ENCODE results near the gene GMPR.

GMPR gene

DNA sequence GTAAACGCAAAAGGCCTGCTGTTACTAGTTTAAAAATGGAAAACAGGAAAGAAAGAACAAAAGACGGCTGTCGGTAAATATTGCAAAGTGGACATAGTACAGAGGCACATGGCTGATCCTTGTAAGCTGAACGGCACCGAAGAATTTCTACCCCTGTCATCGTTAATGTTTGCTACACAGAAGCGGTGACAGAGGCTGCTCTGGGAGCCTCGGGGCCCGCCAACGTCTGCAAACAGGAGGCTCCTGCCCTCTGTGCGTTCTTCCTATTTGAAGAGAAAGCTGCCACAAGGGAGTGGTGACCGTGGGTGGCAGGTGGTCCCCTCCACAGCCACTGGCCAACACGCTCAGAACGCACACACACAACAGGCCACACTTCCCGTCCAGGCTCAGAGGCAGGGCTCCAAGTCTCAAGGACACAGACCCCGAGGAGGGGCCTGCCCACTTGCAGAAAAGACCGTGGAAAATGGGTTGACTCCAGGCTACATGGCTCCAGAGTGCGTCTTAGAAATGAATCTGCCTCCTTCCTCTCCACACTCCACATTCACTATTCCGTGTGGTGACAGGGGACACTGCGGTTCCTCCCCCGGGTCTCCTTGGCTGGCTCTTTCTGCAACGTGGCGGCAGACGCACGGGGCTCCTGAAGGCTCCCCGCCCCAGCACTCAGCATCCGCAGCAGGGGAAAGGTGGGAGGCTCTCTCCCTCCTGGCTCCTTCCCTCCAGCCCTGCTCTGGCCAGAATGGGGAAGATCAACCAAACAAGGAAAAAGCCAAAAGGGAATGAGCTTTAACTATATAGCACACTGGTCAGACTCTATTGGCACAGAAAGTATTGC, 64.5 kb downstream of the GMPR start:
- TF ChIP-seq, protein P1, sequence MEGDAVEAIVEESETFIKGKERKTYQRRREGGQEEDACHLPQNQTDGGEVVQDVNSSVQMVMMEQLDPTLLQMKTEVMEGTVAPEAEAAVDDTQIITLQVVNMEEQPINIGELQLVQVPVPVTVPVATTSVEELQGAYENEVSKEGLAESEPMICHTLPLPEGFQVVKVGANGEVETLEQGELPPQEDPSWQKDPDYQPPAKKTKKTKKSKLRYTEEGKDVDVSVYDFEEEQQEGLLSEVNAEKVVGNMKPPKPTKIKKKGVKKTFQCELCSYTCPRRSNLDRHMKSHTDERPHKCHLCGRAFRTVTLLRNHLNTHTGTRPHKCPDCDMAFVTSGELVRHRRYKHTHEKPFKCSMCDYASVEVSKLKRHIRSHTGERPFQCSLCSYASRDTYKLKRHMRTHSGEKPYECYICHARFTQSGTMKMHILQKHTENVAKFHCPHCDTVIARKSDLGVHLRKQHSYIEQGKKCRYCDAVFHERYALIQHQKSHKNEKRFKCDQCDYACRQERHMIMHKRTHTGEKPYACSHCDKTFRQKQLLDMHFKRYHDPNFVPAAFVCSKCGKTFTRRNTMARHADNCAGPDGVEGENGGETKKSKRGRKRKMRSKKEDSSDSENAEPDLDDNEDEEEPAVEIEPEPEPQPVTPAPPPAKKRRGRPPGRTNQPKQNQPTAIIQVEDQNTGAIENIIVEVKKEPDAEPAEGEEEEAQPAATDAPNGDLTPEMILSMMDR (IDR thresholded peaks at IDR 0.05): no peak
- TF ChIP-seq ZFX (IDR thresholded peaks at IDR 0.05; ENCODE audit: borderline replicate concordance): no peak
- H3K27ac ChIP-seq: no peak overlapping the region

DNA sequence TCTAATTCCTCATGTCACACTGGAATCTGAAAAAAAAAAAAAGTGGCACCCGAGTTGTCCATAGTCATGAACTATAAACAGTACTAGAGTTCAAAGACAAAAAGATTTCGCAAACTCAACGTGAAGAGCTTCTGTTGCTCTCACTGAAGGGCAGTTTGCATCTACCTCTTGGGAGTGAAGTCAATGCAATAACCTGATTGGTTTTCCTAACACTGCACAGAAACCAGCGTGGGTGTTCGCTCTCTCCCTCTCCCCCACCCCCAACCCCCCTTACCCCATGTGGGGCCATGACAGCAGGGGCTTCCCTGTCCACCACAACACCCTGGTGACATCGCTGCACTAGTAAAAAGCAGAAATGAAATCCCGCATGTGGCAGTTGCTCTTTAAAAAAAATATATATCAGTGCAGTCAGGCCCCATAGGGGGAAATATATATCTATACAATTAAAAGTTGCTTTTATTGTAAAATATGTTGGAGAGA, 66.9 kb downstream of the GMPR start:
- H3K27ac ChIP-seq: no peak overlapping the region
- TF ChIP-seq, protein P1 (IDR thresholded peaks at IDR 0.05): no peak
- no peak for TF ChIP-seq ZFX (IDR thresholded peaks at IDR 0.05; ENCODE audit: borderline replicate concordance)

DNA sequence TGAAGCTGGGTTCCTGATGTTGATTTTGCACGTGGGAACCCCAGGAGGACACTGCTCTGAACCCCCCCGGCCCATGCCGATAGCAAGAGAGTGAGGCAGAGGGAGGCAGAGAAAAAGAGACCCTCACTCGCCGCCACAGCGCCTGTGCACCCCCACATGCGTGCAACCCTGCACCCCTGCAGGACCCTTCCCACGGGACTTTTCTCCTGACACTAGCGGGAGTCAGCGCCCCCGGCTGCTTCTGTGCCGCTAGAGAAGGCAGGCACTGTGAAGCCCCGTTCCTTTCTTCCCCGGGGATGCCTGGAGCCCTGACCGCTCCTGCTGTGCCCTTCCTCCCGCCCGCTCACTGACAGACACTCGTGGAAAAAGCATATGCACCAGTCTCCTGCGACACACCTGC, 67.4 kb downstream of the GMPR start:
- TF ChIP-seq ZFX (IDR thresholded peaks at IDR 0.05; ENCODE audit: borderline replicate concordance): no peak
- TF ChIP-seq, protein P1 (IDR thresholded peaks at IDR 0.05): no peak
- no peak overlapping the region for H3K27ac ChIP-seq

DNA sequence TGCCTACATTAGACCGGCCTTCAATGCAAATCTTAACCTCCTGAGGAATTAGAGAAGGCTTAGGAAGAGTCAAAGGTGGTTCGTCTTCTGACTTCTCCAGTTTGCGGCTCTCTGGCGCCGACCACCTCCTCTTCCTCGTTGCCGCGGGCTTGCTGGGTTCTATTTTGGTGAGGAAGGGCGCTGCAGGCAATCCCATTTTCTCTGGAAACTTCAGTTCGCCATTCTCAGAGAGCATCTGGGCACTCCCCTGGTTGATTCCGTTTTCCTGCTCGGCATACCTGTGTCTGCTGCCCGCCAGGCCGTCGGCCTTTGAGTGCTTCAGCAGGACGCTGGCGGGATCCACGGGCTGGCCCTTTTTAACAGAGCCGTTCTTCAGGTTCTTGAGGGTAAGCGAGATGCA, 67.9 kb downstream of the GMPR start:
- H3K27ac ChIP-seq: no peak overlapping the region
- no peak for TF ChIP-seq ZFX (IDR thresholded peaks at IDR 0.05; ENCODE audit: borderline replicate concordance)
- TF ChIP-seq, protein P1 (IDR thresholded peaks at IDR 0.05): no peak

DNA sequence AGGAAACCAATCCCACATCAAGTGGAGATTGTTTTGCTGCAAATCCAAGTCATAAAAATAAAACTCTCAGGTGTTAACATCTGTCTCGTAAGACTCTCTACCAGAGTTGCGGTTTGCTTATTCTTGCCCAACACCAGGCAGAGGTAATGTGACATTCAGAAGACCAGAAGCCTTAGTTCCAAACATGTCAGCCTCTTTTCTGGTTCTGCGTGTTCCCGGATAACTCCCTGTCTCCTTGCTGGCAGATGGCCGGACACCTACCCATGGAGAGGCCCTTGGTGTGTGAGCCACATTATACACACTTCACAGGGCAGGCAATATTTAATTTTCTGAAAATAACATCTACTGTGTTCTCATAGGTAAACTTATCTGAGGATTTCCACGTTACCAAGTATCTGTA, 73.4 kb downstream of the GMPR start:
- H3K27ac ChIP-seq: no peak overlapping the region
- TF ChIP-seq, protein P1 (IDR thresholded peaks at IDR 0.05): no peak
- TF ChIP-seq ZFX (IDR thresholded peaks at IDR 0.05; ENCODE audit: borderline replicate concordance): no peak

DNA sequence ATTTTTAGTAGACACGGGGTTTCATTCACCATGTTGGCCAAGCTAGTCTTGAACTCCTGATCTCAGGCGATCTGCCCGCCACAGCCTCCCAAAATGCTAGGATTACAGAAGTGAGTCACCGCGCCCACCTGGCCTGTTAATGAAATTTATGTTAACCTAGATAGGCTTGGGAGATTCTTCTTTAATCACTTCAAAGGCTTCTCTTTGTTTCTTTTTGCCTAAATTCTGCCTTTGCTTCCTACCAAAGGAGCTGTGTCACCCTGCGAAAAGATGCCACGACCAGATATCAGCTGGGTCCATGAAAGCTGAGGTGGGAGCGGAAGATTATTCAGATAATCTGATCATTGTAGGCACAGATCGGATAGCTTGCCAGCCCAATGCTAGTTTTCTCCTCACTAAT, 75.3 kb downstream of the GMPR start:
- H3K27ac ChIP-seq: no peak overlapping the region
- TF ChIP-seq, protein P1 (IDR thresholded peaks at IDR 0.05): no peak

DNA sequence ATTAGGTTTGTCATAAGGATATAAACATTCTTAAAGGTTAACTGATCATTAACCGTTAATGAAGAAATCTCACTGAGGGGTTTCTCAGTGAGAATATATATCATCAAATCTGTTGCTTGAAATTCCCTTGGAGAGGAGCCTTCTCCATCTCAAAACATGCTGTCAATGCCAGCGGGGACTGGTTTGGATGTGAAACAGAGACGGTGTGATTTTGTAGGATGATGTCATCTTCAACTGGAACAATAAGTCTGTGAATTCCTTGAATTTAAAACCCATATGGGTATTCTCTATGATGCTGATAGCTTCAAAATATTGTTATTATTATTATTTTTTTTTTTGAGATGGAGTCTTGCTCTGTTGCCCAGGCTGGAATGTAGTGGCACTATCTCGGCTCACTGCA, 75.9 kb downstream of the GMPR start:
- TF ChIP-seq, protein P1 (IDR thresholded peaks at IDR 0.05): no peak
- no peak for TF ChIP-seq ZFX (IDR thresholded peaks at IDR 0.05; ENCODE audit: borderline replicate concordance)

More for the DNA sequence above, 75.9 kb downstream of the GMPR start:
- no peak overlapping the region for H3K27ac ChIP-seq
